GM21526 (cell line): ENCODE data around the gene NCF1.
"Not testable (repeated sequence)": the region's sequence is repeated elsewhere in the genome, so short reads cannot be mapped to it uniquely, and the experiment has no call there.

Experiments
- ATAC-seq: cut with Tn5 transposase; IDR thresholded peaks from one replicate; pipeline ENCODE4 v1.9.1; 2021; ENCODE audit warnings: moderate library complexity; ENCODE audit not compliant: unreplicated experiment, low FRiP score

NCF1 gene

DNA sequence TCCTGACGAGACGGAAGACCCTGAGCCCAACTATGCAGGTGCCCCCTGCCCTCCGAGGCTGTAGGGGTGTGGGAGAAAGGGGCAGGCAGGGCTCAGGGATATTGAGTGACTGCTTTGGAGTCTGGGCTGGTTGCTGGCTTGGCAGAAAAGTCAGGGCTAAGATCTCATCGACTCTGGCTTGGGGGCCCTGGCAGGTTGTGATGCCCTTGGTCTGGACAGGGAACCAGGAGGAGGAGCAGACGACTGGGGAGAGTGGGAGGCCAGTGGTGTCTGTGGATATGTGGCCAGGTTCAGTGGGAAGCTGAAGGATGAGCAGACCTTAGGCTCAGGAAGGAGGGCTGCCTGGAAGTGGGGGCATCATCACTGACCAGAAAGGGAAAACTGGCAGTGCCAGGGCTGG lies 9.8 kb downstream of the NCF1 start:
- ATAC-seq, result not testable (repeated sequence)

DNA sequence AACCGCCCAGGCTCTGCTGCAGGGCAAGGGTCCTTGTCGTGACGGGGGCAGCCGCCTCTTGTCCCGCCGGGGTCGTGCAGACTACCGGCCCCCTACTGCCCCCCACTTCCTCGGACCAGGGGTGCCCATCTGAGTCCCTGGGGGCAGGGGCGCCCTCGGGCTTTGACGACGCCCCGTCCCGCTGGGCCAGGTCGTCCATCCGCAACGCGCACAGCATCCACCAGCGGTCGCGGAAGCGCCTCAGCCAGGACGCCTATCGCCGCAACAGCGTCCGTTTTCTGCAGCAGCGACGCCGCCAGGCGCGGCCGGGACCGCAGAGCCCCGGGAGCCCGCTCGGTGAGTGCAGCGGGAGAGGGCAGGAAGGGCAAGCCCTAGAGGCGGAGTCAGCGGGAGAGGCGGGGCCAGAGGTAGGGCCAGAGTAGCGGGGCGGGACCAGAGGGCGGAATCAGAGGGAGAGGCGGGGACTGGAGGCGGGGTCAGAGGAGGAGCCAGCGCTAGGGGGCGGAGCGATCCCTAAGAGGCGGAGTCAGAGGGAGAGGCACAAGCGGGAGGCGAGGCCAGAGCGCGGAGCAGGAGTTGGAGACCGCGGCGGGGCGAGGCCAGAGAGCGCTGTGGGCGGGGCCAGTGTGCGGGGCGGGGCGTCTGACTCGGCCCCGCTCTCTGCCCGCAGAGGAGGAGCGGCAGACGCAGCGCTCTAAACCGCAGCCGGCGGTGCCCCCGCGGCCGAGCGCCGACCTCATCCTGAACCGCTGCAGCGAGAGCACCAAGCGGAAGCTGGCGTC lies 14.7 kb downstream of the NCF1 start:
- ATAC-seq, result peak; percentile 76

DNA sequence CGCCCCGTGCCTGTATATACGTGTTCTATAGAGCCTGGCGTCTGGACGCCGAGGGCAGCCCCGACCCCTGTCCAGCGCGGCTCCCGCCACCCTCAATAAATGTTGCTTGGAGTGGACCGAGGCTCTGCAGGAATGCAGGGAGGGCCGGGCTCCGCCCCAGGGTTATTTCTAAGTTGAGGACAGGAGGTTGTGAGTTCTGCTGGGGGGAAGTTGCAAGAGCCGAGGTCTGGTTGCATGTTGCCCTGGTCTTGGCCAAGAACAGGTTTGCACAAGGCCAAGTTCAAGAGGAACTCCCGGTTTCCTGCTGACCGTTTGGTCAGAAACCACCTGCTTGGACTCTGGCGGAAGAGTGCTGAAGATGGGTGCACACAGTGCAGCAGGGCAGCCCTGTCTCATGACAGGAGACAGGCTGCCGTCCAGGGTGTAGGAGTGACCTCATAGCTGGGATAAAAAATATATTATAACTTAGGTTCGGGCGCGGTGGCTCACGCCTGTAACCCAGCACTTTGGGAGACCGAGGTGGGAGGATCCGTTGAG lies 15.5 kb downstream of the NCF1 start:
- not testable (repeated sequence) for ATAC-seq

DNA sequence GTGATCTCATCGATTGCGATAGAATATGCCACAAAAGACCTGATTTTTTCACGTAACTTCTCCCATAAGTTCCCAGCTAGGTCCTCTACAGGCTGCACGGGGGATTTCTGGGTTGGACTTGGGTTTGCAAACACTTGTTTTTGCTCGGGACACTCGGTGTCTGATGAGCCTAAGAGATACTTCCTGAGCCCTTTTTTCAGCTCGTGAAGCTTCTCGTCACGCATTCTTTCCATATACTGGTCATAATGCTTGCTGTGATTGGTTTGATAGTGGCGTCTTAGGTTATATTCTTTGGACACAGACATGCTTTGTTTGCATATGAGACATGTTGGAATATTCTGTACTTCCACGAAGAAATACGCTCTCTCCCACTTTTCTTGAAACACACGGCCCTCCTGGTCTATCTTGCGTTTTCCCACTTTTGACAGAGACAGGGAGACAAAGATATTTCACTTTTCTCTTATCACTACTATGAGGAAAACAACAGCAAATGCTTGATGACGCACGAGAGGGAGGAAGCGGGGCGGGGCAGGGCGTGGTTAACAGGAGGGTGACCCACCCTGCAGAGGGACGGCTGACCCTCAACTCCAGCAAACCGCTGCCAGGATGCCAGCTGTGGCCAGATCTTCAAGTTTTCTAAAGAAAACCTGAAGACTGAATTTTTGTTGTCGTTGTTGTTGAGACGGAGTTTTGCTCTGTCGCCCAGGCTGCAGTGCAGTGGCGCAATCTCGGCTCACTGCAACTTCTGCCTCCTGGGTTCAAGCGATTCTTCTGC lies 24.2 kb downstream of the NCF1 start:
- ATAC-seq, result not testable (repeated sequence)

DNA sequence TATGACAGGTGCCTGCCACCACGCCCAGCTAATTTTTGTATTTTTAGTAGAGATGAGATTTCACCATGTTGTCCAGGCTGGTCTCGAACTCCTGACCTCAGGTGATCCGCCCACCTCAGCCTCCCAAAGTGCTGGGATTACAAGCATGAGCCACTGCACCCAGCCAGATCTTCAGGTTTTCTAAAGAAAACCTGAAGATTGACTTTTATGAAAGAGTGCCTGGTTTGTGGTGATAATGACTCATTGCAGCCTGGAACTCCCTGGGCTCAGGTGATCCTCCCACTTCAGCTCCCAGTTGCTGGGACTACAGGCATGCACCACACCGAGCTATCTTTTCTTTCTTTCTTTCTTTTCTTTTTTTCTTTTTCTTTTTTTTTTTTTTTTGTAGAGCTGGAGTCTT lies 24.8 kb downstream of the NCF1 start:
- ATAC-seq, result not testable (repeated sequence)

DNA sequence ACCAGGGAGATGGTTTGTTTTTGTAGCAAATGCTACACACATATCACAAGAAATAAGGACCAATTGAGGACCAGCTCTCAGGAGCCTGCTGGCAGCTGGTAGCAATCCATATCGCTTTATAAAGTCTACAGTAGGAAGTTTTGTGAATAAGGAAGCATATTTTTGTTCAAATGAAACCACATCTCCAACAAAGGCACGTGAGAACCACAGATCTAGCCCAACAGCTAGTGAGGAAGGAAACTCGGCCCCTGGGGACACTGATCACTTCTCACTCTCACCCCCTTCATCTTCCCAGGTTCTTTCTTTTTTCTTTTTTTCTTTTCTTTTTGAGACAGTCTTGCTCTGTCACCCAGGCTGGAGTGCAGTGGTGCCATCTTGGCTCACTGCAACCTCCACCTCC lies 42.1 kb downstream of the NCF1 start:
- ATAC-seq, result not testable (repeated sequence)

DNA sequence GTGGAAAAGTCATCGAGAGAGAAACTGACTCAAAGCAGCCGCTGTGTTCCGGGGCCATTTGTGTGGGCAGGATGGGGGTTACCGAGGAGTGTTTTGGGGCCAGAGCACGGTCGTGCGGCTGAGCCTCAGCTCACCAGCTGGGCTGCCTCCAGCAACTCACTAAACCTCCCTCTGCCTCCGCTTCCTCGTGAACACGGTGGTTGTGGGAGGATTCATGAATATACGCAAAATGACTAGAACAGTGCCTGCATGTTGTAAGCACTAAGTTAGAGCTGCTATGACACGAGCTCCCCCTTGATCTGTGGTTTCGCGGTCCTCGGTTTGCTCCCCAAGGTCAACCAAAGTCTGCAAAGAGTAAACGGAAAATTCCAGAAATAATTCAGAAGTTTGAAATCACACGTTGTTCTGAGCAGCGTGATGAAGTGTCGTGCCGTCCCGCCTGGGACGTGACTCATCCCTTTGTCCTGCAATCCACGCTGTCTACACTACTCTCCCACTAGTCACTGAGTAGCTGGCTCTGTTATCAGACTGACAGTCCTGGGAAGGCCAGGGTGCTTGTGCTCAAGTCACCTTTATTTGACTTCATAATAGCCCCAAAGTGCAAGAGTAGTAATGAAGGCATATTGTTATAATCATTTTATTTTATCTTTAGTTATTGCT lies 46.5 kb downstream of the NCF1 start:
- peak; percentile 85 for ATAC-seq

DNA sequence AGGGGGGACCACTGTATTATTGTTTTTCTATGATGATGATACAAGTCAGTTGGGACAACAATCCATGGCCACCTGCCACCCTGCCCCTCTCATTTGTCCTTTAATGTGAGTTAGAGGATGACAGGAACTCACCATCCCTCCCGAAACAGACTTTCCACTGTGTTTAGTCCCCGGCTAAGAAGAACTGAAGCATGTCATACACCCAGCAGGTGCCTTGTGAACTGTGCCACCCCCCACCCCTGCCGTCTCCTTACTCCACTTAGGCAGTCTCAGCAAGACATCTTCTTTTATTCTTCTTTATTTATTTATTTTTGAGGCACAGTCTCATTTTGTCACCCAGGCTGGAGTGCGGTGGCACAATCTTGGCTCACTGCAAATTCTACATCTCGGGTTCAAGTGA lies 47.4 kb downstream of the NCF1 start:
- ATAC-seq, result not testable (repeated sequence)

DNA sequence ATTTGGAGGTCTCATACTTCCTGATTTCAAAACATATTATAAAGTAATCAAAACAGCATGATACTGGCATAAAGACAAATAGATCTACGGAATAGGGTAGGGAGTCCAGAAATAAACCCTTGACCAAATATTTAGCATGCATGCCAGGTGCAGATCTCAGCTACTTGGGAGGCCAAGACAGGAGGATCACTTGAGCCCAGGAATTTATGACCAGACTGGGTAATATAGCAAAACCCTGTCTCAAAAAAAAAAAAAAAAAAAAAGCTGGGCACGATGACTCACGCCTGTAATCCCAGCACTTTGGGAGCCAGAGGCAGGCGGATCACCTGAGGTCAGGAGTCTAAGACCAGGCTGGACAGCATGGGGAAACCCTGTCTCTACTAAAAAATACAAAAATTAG lies 56.1 kb downstream of the NCF1 start:
- ATAC-seq, result not testable (repeated sequence)

DNA sequence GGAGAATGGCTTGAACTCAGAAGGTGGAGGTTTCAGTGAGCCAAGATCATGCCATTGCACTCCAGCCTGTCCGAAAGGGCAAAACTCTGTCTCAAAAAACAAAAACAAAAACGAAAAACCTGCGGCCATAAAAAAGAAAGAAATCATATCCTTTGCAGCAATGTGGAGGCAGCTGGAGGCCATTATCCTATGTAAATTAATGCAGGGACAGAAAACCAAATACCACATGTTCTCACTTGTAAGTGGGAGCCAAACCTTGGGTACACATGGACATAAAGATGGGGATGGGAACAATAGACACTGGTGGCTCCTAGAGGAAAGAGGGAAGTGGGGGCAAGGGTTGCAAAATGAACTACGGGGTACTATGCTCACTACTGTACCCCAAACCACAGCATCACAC lies 56.6 kb downstream of the NCF1 start:
- not testable (repeated sequence) for ATAC-seq
